Measurements from ENCODE around the gene LMNTD1.
"Not testable (repeated sequence)": the region's sequence is repeated elsewhere in the genome, so short reads cannot be mapped to it uniquely, and the experiment has no call there.

Gene LMNTD1

DNA sequence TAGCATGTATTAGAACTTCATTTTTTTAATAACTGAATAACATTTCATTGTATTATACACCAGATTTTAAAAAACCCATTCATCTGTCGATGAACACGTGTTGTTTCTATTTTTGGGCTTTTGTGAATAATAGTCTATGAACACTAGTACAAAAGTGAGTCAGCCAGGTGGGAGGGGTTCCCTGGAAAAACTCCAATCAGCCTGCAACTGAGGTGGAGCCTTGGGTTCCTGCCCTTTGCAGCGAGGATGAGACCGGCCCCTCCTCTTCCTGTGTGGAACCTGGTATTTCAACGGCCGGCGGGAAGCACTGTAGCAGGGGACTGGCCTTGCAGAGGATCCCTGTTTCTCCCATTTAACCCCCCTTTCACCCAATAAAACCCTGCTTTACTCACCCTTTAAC is 56.1 kb downstream of the LMNTD1 start:
- Histone ChIP-seq H3K4me1 (no peaks in the 10 kb centered on the region), H3K4me3 (no peak overlapping the region), H3K4me2 (no peak overlapping the region), H3K36me3 (no peaks in the 10 kb centered on the region), H3K9ac (no peak overlapping the region), H3K27ac (no peak overlapping the region), H4K20me1 (no peaks in the 10 kb centered on the region), H3K9me3 (replicated peaks in 1 of 11) (peaks cover 14 to 26% (median 22%) of the 10 kb centered on the region in 11 experiments; a peak in 20 of 22 replicates), H3K27me3 (no peaks in the 10 kb centered on the region)
- no peak for TF ChIP-seq Cebpa-rat (IDR thresholded peaks at IDR 0.05)

DNA sequence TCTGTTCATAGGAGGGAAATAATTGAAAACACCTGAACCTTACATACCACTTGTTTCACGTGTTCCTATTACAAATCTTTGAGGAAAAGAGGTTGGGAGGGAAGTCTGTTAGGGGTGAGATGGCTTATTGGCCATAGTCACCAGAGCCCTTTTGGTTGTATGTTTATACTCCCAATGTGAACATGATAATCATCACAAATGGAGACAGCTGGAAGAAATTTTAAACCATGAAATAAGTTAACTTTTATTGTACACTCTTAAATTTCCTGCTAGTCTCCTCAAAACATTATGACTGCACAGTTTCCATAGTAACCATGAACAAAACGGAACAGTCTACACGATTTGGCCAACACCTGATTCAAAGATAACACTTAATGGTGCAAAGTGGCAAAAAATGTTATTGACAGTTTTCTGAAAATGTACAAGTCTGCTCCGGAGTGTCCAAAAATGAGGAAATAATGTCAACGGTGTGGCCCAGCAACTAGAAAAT is 56.9 kb downstream of the LMNTD1 start:
- Histone ChIP-seq H3K4me3 (no peak overlapping the region), H3K9ac (no peak overlapping the region), H3K9me3 (replicated peaks in 1 of 11) (peaks cover 14 to 26% (median 22%) of the 10 kb centered on the region in 11 experiments; a peak in 20 of 22 replicates), H3K27ac (no peak overlapping the region), H3K36me3 (no peaks in the 10 kb centered on the region), H3K27me3 (no peaks in the 10 kb centered on the region), H3K4me2 (no peak overlapping the region), H3K4me1 (no peaks in the 10 kb centered on the region), H4K20me1 (no peaks in the 10 kb centered on the region)
- TF ChIP-seq Cebpa-rat (IDR thresholded peaks at IDR 0.05), result no peak

DNA sequence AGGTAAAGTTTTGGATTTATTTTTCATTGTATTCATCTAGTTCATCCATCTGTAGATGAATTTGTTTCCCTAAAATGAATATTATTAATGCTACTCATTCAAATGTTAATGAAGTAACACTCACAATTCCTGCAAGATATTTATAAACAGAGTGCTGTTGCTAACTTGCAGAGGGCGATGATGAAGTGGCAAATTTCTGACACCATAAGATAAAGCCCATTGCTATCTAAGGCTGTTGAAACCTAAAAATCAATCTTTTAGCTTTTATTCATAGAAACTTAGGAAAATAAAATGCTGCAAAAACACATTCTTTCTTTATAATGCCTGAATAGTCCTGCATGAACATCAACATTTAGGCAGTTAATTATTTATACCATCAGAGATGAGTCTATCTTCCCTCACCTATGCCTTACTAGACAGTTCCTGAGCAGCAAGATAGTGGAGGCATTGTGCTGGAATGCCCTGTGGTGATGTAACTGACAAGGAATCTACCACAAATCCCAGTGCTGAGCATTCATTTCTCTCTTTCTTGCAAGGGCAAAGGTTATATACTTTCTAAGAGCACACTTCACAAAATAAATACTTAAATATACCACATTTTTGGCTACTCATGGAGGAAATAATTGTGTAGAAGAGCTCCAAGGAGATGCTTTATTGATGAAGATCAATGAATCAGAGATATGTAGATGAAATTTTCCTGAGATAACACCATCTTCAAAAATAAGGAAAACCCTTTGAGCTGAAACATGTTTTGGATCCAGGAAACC is 57.6 kb downstream of the LMNTD1 start:
- Histone ChIP-seq H3K36me3 (no peaks in the 10 kb centered on the region), H3K4me2 (no peak overlapping the region), H3K9me3 (replicated peaks in 1 of 11) (peaks cover 14 to 26% (median 22%) of the 10 kb centered on the region in 11 experiments; a peak in 20 of 22 replicates), H3K4me1 (no peaks in the 10 kb centered on the region), H3K4me3 (no peak overlapping the region), H3K27ac (no peak overlapping the region), H3K27me3 (no peaks in the 10 kb centered on the region), H3K9ac (no peak overlapping the region), H4K20me1 (no peaks in the 10 kb centered on the region)
- TF ChIP-seq Cebpa-rat (IDR thresholded peaks at IDR 0.05), result no peak

DNA sequence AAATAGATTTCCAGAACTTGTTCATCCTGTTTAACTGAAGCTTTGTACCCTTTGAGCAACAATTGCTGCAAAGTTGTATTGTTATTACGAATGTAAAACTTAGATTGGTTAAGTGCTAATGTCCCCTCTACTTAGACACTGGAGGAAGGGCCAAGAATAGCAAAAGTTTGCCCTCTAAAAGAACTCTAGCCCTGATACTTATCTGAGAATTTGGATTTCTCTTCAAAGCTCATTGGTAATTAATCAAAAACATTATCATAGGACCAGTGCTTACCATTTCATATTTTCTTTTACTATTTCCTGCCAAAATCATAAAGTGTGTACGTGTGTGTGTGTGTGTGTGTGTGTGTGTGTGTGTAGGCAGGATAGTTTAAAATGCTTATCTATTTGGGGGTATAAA is 58.2 kb downstream of the LMNTD1 start:
- H3K27ac ChIP-seq, result no peak overlapping the region
- H3K4me1 ChIP-seq, result no peaks in the 10 kb centered on the region
- no peaks in the 10 kb centered on the region for H4K20me1 ChIP-seq
- TF ChIP-seq Cebpa-rat (IDR thresholded peaks at IDR 0.05), result no peak
- H3K4me2 ChIP-seq, result no peak overlapping the region
- no peak overlapping the region for H3K4me3 ChIP-seq
- H3K9me3 ChIP-seq (replicated peaks in 1 of 11), result peaks cover 14 to 26% (median 22%) of the 10 kb centered on the region in 11 experiments; a peak in 20 of 22 replicates
- H3K9ac ChIP-seq, result no peak overlapping the region
- H3K36me3 ChIP-seq, result no peaks in the 10 kb centered on the region
- no peaks in the 10 kb centered on the region for H3K27me3 ChIP-seq

DNA sequence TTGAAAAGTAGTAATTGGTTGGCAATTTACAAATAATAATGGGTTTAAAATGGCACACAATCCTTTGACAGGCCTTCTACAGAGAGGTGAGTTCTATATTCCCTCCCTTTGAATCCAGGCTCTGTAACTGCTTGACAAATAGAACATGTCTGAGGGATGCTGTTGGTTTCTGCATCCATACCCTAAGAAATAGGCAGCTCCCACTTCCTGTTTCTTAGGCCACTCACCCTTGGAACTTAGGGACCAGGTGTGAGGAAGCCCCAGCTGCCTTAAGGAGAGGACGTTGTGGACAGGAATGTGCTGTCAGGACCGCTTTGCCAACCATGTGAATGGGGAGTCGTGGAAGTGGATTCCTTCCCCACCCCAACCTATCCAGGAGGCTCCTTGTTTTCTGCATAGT is 59.4 kb downstream of the LMNTD1 start:
- no peak overlapping the region for H3K4me3 ChIP-seq
- H3K27me3 ChIP-seq, result no peaks in the 10 kb centered on the region
- no peak overlapping the region for H3K9ac ChIP-seq
- H3K36me3 ChIP-seq, result no peaks in the 10 kb centered on the region
- no peaks in the 10 kb centered on the region for H4K20me1 ChIP-seq
- no peak for TF ChIP-seq Cebpa-rat (IDR thresholded peaks at IDR 0.05)
- peaks cover 13 to 18% (median 16%) of the 10 kb centered on the region in 11 experiments; a peak in 19 of 22 replicates for H3K9me3 ChIP-seq (replicated peaks in 1 of 11)
- no peak overlapping the region for H3K27ac ChIP-seq
- no peak overlapping the region for H3K4me2 ChIP-seq
- H3K4me1 ChIP-seq, result no peaks in the 10 kb centered on the region

DNA sequence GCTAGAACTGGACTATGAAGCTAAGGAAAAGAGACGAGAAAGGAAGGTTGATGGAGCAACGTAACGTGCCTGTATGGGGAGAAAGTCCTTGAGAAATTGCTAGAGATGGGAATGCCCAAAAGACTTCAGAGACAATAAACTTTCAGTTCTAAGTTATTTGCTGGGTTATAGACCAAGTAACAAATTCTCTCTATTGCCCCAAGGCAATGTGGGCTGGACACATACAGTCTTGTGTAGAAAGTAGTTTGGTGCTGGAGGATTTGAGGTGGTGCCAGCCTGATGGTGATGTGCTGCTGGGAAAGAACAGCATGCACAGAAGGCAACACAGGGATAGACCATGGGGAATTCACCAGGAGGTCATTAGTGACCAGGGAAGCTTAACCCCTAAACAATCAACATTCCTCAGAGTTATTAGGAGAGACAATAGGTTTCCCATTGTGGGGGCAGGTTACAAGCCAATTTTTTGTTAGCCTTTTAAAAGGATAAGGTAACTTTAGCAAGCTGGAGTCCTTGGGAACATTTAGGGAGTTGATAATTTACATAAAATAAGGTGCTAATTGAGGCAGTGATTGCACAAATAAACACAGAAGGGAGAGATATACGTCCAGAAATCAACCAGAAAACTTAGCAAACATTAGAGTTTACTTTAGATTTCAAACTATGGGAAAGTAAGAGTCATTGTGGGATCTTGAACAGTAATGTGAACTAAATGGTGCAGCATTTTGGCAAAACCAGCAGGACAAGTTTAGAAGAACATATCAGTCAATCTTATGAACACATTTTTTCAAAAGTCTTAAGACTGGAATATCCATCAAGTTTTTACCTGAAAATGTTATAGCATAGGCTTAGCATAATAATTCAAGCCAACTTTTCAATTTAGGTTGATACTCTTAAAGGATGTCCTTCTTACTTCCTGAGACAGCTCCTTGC is 61.4 kb downstream of the LMNTD1 start:
- H4K20me1 ChIP-seq, result no peaks in the 10 kb centered on the region

DNA sequence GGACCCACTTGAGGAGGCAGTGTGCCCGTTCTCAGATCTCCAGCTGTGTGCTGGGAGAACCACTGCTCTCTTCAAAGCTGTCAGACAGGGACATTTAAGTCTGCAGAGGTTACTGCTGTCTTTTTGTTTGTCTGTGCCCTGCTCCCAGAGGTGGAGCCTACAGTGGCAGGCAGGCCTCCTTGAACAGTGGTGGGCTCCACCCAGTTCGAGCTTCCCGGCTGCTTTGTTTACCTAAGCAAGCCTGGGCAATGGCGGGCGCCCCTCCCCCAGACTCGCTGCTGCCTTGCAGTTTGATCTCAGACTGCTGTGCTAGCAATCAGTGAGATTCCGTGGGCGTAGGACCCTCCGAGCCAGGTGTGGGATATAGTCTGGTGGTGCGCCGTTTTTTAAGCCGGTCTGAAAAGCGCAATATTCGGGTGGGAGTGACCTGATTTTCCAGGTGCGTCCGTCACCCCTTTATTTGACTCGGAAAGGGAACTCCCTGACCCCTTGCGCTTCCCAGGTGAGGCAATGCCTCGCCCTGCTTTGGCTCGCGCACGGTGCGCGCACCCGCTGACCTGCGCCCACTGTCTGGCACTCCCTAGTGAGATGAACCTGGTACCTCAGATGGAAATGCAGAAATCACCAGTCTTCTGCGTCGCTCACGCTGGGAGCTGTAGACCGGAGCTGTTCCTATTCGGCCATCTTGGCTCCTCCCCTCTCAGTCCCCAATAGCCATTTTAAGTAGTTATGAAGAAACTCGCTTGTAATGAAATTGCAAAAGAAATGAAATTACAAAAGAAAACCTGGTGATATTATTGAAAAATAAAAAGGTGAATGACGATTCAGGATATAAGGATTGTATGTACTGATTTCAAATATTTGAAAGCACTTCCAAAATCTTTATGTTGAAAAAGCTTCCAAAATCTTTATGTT is 63.9 kb downstream of the LMNTD1 start:
- not testable (repeated sequence) for H3K4me3 ChIP-seq; H3K4me1 ChIP-seq; H3K9ac ChIP-seq; H3K27ac ChIP-seq; H3K4me2 ChIP-seq; H4K20me1 ChIP-seq; H3K27me3 ChIP-seq; H3K36me3 ChIP-seq; H3K9me3 ChIP-seq (replicated peaks in 1 of 11)

More for the DNA sequence above, 61.4 kb downstream of the LMNTD1 start:
- no peak for TF ChIP-seq Cebpa-rat (IDR thresholded peaks at IDR 0.05)
- H3K4me3 ChIP-seq, result no peak overlapping the region
- H3K4me2 ChIP-seq, result no peak overlapping the region
- no peak overlapping the region for H3K27ac ChIP-seq
- no peaks in the 10 kb centered on the region for H3K27me3 ChIP-seq
- no peaks in the 10 kb centered on the region for H3K9me3 ChIP-seq (replicated peaks in 1 of 11)
- no peak overlapping the region for H3K9ac ChIP-seq
- H3K36me3 ChIP-seq, result no peaks in the 10 kb centered on the region
- H3K4me1 ChIP-seq, result no peaks in the 10 kb centered on the region

DNA sequence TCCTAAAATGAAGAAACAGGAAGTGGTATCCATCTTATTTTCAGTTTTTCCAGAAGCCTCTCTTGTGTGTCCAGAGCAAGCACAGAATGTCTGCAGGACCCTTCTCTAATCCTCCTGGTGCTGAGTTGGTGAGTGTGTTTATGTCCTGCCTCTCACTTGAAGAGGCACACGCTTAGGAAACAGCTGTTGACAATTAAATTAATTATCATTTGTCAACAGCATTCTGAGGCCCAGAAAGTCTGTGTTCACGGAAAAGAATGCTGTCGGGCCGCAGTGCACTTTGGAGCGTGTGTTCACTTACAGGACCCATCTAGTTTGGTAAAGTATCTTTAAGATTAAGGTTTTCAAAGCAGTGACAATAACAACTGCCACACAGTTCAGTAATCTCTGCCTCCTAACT is 70.5 kb downstream of the LMNTD1 start:
- H3K4me2 ChIP-seq, result no peak overlapping the region
- H3K4me3 ChIP-seq, result no peak overlapping the region
- no peaks in the 10 kb centered on the region for H4K20me1 ChIP-seq
- no peaks in the 10 kb centered on the region for H3K27me3 ChIP-seq
- H3K9me3 ChIP-seq (replicated peaks in 1 of 11), result no peaks in the 10 kb centered on the region
- H3K36me3 ChIP-seq, result no peaks in the 10 kb centered on the region
- H3K27ac ChIP-seq, result no peak overlapping the region
- H3K9ac ChIP-seq, result no peak overlapping the region
- H3K4me1 ChIP-seq, result no peaks in the 10 kb centered on the region
- no peak for TF ChIP-seq Cebpa-rat (IDR thresholded peaks at IDR 0.05)

DNA sequence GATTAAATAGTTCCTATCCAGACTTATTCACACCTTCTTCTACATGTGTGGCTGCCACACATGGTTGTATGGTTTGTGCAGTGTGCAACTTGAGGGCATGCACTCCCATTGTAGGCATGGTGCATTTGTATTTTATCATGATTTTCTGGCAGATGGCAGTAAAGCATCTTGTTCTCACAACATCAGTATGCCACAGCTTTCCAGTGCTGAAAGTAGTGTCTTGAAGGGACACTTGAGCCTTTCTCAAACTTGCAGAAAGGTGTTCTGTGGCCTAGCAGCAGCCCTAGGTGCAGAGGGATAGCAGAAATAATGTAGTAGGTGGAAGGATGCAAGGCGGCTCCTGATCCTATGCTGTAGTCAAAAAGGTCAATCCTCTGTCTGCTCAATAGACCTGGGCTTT is 72.9 kb downstream of the LMNTD1 start:
- Histone ChIP-seq H3K9me3 (replicated peaks in 1 of 11) (no peaks in the 10 kb centered on the region), H3K9ac (no peak overlapping the region)

More for the DNA sequence above, 72.9 kb downstream of the LMNTD1 start:
- H3K4me2 ChIP-seq, result no peak overlapping the region
- H3K27me3 ChIP-seq, result no peaks in the 10 kb centered on the region
- no peak overlapping the region for H3K27ac ChIP-seq
- H4K20me1 ChIP-seq, result no peaks in the 10 kb centered on the region
- no peaks in the 10 kb centered on the region for H3K4me1 ChIP-seq
- TF ChIP-seq Cebpa-rat (IDR thresholded peaks at IDR 0.05), result no peak
- H3K4me3 ChIP-seq, result no peak overlapping the region
- H3K36me3 ChIP-seq, result no peaks in the 10 kb centered on the region
